ENCODE results near the gene SLC10A7. TPM values are rescaled to one million over a fixed set of nuclear protein-coding genes. Genes with fewer than 3 reads are reported as not detected.
A peak's percentile ranks its signal among the peaks of the same experiment; 100 is the strongest.

SLC10A7 gene
- total and polyA plus RNA-seq, 3 donors from 2014 or later: 6.4 to 12.4 (median 11.6) TPM

DNA sequence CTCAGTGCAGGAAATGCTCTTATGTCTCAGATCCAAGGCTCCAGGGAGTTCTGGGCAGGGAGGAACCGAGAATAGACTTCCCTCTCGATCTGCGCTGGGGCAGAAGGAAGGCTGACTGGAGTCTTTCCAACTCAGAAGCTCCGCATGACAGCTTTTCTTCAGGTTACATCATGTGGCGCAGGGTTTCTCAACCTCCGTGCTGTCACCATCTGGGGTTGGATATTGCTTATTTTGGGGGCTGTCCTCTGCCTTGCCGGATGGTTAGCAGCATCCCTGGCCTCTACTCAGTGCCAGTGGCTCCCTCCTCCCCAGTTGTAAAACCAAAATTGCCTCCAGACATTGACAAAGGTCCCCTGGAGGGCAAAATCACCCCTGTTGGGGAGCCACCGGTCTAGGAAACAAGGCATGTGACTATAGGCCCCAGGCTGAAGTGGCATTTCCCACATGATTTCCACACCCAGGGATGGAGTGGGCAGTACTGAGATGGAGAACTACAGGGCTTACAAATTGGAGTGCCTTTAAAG, 286.0 kb downstream of the SLC10A7 start:
- no peak for TF ChIP-seq POLR2A (IDR thresholded peaks at IDR 0.05)
- TF ChIP-seq, protein P1, sequence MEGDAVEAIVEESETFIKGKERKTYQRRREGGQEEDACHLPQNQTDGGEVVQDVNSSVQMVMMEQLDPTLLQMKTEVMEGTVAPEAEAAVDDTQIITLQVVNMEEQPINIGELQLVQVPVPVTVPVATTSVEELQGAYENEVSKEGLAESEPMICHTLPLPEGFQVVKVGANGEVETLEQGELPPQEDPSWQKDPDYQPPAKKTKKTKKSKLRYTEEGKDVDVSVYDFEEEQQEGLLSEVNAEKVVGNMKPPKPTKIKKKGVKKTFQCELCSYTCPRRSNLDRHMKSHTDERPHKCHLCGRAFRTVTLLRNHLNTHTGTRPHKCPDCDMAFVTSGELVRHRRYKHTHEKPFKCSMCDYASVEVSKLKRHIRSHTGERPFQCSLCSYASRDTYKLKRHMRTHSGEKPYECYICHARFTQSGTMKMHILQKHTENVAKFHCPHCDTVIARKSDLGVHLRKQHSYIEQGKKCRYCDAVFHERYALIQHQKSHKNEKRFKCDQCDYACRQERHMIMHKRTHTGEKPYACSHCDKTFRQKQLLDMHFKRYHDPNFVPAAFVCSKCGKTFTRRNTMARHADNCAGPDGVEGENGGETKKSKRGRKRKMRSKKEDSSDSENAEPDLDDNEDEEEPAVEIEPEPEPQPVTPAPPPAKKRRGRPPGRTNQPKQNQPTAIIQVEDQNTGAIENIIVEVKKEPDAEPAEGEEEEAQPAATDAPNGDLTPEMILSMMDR (IDR thresholded peaks at IDR 0.05): no peak
- Histone ChIP-seq H3K9me3 (no peaks in the 10 kb centered on the region), H3K4me3 (no peak overlapping the region), H3K27me3 (no peaks in the 10 kb centered on the region), H3K4me1 (peaks cover 4% of the 10 kb centered on the region), H3K27ac (peak overlapping the region in 1 of 2 donors; percentile 55), H3K36me3 (ENCODE audit: low read depth, missing control alignments) (no peaks in the 10 kb centered on the region)
- 79 to 87% methylated on average over 7 to 8 of the region's 8 CpGs for WGBS, 2 donors
- intact Hi-C loops (cut with DNase I; ENCODE audit: low total_unique reads): no loop called here
- DNase-seq: no peak

DNA sequence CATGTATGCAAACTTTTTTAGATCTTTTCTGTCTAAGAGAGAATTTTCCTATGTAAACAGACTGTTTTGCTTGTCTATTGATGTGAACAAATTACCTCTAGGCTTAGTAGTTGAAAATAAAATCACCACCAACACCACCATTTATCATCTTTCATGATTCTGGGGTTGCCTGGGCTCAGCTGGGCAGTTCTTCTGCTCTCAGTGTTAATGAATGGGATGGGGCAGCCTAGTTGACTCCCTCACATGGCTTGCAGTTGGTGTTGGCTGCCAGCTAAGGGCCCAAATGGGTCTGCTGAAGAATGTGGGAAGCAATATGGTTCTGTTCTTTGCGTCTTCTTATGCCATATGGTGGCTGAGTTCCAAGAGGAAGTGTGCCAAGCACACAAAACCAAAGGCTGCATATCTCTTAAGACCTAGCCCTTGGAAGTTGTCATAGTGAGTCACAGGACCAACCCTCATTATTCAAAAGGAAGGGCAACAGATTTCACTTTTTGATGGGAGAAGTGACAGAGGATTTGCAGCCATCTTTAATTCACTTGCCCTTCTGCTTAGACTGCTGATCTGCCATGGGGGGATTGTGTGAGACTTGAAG, 289.5 kb downstream of the SLC10A7 start:
- Histone ChIP-seq H3K4me3 (no peak overlapping the region), H3K9me3 (no peaks in the 10 kb centered on the region), H3K4me1 (peaks cover 4% of the 10 kb centered on the region), H3K27me3 (no peaks in the 10 kb centered on the region), H3K27ac (no peak overlapping the region), H3K36me3 (ENCODE audit: low read depth, missing control alignments) (no peaks in the 10 kb centered on the region)
- intact Hi-C loops (cut with DNase I; ENCODE audit: low total_unique reads): no loop called here
- TF ChIP-seq, protein P1 (IDR thresholded peaks at IDR 0.05): no peak
- no peak for TF ChIP-seq POLR2A (IDR thresholded peaks at IDR 0.05)
- WGBS, 2 donors: 79 to 88% methylated on average over 1 of the region's 1 CpG
- DNase-seq: no peak

DNA sequence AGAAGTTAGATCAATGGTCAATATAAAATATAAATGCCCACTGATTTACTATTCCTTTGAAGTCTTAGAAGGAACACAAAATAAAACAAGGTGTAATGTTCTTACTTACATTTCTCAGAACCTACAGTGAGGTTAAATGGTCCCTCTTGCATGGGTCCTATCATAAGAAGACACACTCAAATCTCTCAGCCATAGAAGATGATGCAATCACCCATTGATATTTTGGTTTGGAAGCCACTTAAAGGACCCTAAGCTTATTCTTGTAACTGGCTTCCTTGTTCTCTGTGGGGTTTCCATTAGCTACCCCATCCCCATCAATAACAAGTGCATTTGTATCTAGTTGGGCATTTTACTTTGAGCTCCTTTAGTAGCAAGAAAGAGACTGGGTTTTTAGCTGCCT, 292.3 kb downstream of the SLC10A7 start:
- no peak for DNase-seq
- H3K27me3 ChIP-seq: no peaks in the 10 kb centered on the region
- no peak for TF ChIP-seq POLR2A (IDR thresholded peaks at IDR 0.05)
- TF ChIP-seq, protein P1 (IDR thresholded peaks at IDR 0.05): no peak
- intact Hi-C loops (cut with DNase I; ENCODE audit: low total_unique reads): no loop called here
- no peaks in the 10 kb centered on the region for H3K9me3 ChIP-seq
- H3K4me3 ChIP-seq: no peak overlapping the region
- no peak overlapping the region for H3K27ac ChIP-seq
- H3K36me3 ChIP-seq (ENCODE audit: low read depth, missing control alignments): no peaks in the 10 kb centered on the region
- H3K4me1 ChIP-seq: no peaks in the 10 kb centered on the region

DNA sequence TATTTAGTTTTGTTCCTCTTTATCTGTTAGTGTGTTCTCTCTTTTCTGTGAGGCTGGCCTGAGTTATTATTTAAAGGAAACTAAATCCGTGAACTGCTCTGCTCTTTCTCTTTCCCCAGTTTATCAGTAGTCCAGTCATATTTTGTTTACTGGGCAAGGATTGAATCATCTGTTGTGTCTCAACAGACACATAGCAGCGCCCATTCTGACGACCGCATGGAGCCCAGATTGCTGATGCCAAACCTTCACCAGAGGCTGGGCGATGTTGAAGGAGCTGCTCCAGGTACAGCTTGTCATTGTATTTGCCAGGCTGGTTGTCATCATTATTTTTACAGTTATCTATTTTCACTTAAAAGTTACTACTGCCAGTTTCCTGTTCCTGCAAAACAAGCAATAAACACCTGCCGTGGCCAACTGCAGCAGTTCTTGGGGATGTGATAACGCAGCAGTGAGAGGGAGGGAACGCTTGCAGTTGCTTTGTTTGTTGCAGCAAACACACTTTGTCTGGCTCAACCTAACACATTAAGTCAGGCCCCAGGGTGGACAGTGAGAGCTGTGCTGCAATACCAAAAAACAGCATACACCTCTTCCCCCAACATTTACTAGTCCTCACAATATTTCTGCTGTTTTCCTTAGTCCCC, 297.3 kb downstream of the SLC10A7 start:
- no peaks in the 10 kb centered on the region for H3K4me1 ChIP-seq
- H3K9me3 ChIP-seq: no peaks in the 10 kb centered on the region
- no peak for TF ChIP-seq POLR2A (IDR thresholded peaks at IDR 0.05)
- TF ChIP-seq, protein P1 (IDR thresholded peaks at IDR 0.05): no peak
- intact Hi-C loops (cut with DNase I; ENCODE audit: low total_unique reads): no loop called here
- H3K4me3 ChIP-seq: no peak overlapping the region
- WGBS, 2 donors: 37 to 41% methylated on average over 8 of the region's 8 CpGs
- no peaks in the 10 kb centered on the region for H3K36me3 ChIP-seq (ENCODE audit: low read depth, missing control alignments)
- DNase-seq: peak; percentile 31
- no peaks in the 10 kb centered on the region for H3K27me3 ChIP-seq
- no peak overlapping the region for H3K27ac ChIP-seq
